IPS-15b (cell line): ENCODE results near the gene ACTG1.
A peak's percentile ranks its signal among the peaks of the same experiment; 100 is the strongest.

Experiments
- H3K27me3 ChIP-seq: one replicate; pipeline ENCODE4 v1.6.1; 2013; ENCODE audit warnings: low read length; ENCODE audit not compliant: control insufficient read depth, insufficient read depth
- H3K36me3 ChIP-seq: one replicate; pipeline ENCODE4 v1.6.1; 2013; ENCODE audit warnings: low read length; ENCODE audit not compliant: control insufficient read depth, insufficient read depth
- H3K4me1 ChIP-seq: one replicate; pipeline ENCODE4 v1.6.1; 2013; ENCODE audit warnings: mild to moderate bottlenecking, low read length; ENCODE audit not compliant: control insufficient read depth, insufficient read depth
- H3K4me3 ChIP-seq: one replicate; pipeline ENCODE4 v1.5.1; 2013; ENCODE audit warnings: low read depth, low read length
- H3K9ac ChIP-seq: one replicate; pipeline ENCODE4 v1.6.1; 2013; ENCODE audit warnings: low read depth, mild to moderate bottlenecking, low read length
- H3K9me3 ChIP-seq: one replicate; pipeline ENCODE4 v1.6.1; 2013; ENCODE audit warnings: mild to moderate bottlenecking, low read length; ENCODE audit not compliant: control insufficient read depth, insufficient read depth

The ACTG1 gene

GRCh38 chr17:81466564-81467472, 45.8 kb downstream of the ACTG1 start:
- Histone ChIP-seq H3K4me1 (no peaks in the 10 kb centered on the region), H3K36me3 (no peaks in the 10 kb centered on the region), H3K9ac (peak overlapping the region; percentile 54)

DNA sequence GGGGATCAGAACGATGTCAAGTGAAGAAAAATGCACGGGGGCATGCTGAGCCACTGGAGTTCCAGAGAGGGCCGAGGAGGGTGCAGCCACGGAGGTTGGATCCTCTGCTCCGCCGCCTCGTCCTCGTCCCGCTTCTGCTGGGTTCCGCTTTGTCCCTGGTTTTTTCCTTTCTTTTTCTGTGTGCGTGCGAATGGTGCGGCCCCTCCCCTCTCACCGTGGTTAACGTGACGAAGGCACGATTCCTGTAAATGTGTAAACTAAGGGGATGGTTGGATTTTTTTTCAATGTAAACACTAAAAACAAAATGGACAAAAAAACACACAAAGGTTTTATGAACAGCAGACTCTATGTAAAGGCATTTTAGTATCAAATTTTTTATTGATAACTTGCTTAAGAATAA, 46.7 kb downstream of the ACTG1 start:
- H3K4me3 ChIP-seq = no peak overlapping the region
- H3K27me3 ChIP-seq = no peaks in the 10 kb centered on the region
- H3K4me1 ChIP-seq = no peaks in the 10 kb centered on the region
- H3K9ac ChIP-seq = no peak overlapping the region
- no peaks in the 10 kb centered on the region for H3K36me3 ChIP-seq
- no peaks in the 10 kb centered on the region for H3K9me3 ChIP-seq

More at GRCh38 chr17:81466564-81467472, 45.8 kb downstream of the ACTG1 start:
- H3K9me3 ChIP-seq = no peaks in the 10 kb centered on the region
- no peaks in the 10 kb centered on the region for H3K27me3 ChIP-seq
- no peak overlapping the region for H3K4me3 ChIP-seq

DNA sequence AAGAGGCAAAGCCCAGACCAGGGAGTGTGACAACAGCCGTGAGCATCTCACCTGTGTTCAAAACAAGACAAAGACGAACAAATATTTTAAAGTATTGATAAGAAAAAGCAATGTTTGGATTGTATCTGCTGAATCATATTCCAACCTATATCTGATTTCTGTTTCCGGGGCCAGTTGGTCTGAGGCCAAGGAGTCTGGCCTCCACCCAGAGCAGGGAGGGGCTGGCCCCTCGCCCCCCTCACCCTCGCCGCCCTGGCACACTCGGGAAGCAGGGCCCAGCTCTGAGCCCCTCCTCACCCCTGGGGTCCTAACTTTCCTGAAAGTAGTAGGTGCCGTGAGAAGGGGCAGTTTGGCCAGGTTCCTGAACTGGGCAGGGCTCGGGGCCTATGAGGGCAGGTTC, 48.0 kb downstream of the ACTG1 start:
- Histone ChIP-seq H3K36me3 (no peaks in the 10 kb centered on the region), H3K27me3 (no peaks in the 10 kb centered on the region), H3K4me3 (no peak overlapping the region), H3K9me3 (no peaks in the 10 kb centered on the region), H3K9ac (no peak overlapping the region), H3K4me1 (no peaks in the 10 kb centered on the region)

- Histone ChIP-seq H3K9me3 (no peaks in the 10 kb centered on the region), H3K9ac (no peak overlapping the region), H3K36me3 (no peaks in the 10 kb centered on the region), H3K4me1 (no peaks in the 10 kb centered on the region), H3K27me3 (no peaks in the 10 kb centered on the region), H3K4me3 (no peak overlapping the region)
Measured at GRCh38 chr17:81463506-81463905, 49.1 kb downstream of the ACTG1 start.

DNA sequence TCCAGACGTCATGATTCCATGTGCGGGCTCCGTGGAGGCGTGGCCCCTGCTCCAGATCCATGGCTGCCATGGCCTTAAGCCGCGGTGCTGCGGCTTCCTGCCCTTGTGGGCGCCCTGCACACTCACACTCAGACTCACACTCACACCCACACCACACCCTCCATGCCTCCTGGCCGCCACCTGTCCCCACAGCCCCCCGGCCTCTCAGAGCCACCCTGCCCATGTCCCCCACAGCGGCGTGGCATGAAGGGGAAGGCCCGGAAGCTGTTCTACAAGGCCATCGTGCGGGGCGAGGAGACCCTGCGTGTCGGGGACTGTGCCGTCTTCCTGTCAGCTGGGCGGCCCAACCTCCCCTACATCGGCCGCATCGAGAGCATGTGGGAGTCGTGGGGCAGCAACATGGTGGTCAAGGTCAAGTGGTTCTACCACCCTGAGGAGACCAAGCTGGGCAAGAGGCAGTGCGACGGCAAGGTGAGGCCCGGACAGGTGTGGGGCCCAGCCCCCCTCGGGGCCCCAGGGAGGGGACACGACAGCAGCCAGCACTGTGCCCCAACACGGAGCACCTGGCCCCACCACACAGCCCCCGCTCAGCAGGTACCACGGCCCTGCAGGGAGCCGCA, 50.0 kb downstream of the ACTG1 start:
- Histone ChIP-seq H3K9ac (no peak overlapping the region), H3K9me3 (no peaks in the 10 kb centered on the region), H3K4me1 (no peaks in the 10 kb centered on the region), H3K36me3 (no peaks in the 10 kb centered on the region), H3K27me3 (no peaks in the 10 kb centered on the region), H3K4me3 (no peak overlapping the region)

DNA sequence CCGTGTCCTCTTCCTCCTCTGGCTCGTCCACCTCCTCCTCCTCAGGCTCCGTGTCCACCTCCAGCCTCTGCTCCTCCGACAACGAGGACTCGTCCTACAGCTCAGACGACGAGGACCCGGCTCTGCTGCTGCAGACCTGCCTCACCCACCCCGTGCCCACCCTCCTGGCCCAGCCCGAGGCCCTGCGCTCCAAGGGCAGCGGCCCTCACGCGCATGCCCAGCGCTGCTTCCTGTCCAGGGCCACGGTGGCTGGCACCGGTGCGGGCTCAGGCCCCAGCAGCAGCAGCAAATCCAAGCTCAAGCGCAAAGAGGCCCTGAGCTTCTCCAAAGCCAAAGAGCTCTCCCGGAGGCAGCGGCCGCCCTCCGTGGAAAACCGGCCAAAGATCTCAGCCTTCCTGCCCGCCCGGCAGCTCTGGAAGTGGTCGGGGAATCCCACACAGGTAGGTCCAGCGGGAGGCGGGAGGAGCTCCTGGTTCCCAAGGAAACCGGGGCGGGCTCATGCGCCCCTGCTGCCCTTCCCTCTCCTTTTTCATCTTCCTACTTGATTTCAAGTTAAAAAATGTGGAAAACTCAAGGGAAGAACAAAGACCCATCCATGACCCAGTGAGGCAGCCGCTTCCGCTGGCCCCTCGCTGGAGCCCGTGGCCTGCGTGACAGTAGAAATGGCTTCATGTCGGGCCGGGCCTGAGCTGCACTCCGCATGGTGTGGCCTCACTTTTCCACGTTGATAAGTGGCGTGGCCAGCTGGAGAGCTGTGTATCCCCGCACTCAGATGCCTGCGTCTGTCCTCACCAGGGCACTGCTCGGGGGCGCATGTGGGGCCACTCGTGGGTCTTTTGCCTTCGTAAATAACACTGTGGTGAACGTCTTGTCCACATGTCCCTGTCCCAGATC, 50.7 kb downstream of the ACTG1 start:
- no peak overlapping the region for H3K9ac ChIP-seq
- no peaks in the 10 kb centered on the region for H3K27me3 ChIP-seq
- no peak overlapping the region for H3K4me3 ChIP-seq
- no peaks in the 10 kb centered on the region for H3K4me1 ChIP-seq
- H3K36me3 ChIP-seq = no peaks in the 10 kb centered on the region
- no peaks in the 10 kb centered on the region for H3K9me3 ChIP-seq

- Histone ChIP-seq H3K4me3 (no peak overlapping the region), H3K9ac (no peak overlapping the region), H3K36me3 (no peaks in the 10 kb centered on the region), H3K4me1 (no peaks in the 10 kb centered on the region), H3K9me3 (no peaks in the 10 kb centered on the region), H3K27me3 (no peaks in the 10 kb centered on the region)
Measured at GRCh38 chr17:81460856-81461460, 51.6 kb downstream of the ACTG1 start.
